Neural progenitor cell (in vitro differentiated cells): ENCODE data around the gene MEIS2. TPM values are rescaled to one million over a fixed set of nuclear protein-coding genes. Genes with fewer than 3 reads are reported as not detected.

Source experiments
- DNase-seq: peaks from one replicate; pipeline ENCODE4 v3.0.0-alpha.2; 2016; ENCODE audit warnings: low spot score
- H2AFZ ChIP-seq: fragments of 200-600 bp; sonication (generic); replicated peaks from 2 replicates; pipeline ENCODE4 v1.6.1; 2016; ENCODE audit warnings: antibody characterized with exemption
- H3F3A ChIP-seq: fragments of 200-600 bp; sonication (generic); 2 replicates; pipeline ENCODE4 v1.6.1; 2016; ENCODE audit warnings: antibody characterized with exemption, low read depth
- H3K27ac ChIP-seq: fragments of 200-600 bp; sonication (generic); 2 replicates; pipeline ENCODE4 v1.5.1; 2016; ENCODE audit warnings: mild to moderate bottlenecking
- H3K27me3 ChIP-seq: fragments of 200-600 bp; sonication (generic); 2 replicates; pipeline ENCODE4 v1.6.1; 2016; ENCODE audit warnings: mild to moderate bottlenecking, moderate library complexity
- H3K36me3 ChIP-seq: fragments of 200-600 bp; sonication (generic); 2 replicates; pipeline ENCODE4 v1.5.1; 2016
- H3K4me1 ChIP-seq: fragments of 200-600 bp; sonication (generic); 2 replicates; pipeline ENCODE4 v1.6.1; 2016; ENCODE audit warnings: mixed run types
- H3K4me2 ChIP-seq: fragments of 200-600 bp; sonication (generic); 2 replicates; pipeline ENCODE4 v1.6.1; 2016
- H3K4me3 ChIP-seq: fragments of 200-600 bp; sonication (generic); 2 replicates; pipeline ENCODE4 v1.5.1; 2016
- H3K79me2 ChIP-seq: fragments of 200-600 bp; sonication (generic); 2 replicates; pipeline ENCODE4 v1.6.1; 2016; ENCODE audit warnings: low read depth
- H3K9ac ChIP-seq: fragments of 200-600 bp; sonication (generic); 2 replicates; pipeline ENCODE4 v1.6.1; 2016
- H3K9me3 ChIP-seq: fragments of 200-600 bp; sonication (generic); 2 replicates; pipeline ENCODE4 v1.5.1; 2016; ENCODE audit warnings: low read depth
- H4K20me1 ChIP-seq: fragments of 200-600 bp; sonication (generic); 2 replicates; pipeline ENCODE4 v1.6.1; 2016; ENCODE audit warnings: low read depth
- H3K27ac Mint-ChIP-seq: 3 replicates; pipeline ENCODE4 v1.8.0; 2021; ENCODE audit warnings: mixed read lengths
- H3K27me3 Mint-ChIP-seq: 2 replicates; pipeline ENCODE4 v1.8.0; 2022; ENCODE audit warnings: low read depth, mild to moderate bottlenecking, inconsistent platforms, moderate library complexity, mixed read lengths; ENCODE audit not compliant: insufficient read depth
- H3K36me3 Mint-ChIP-seq: 3 replicates; pipeline ENCODE4 v1.8.0; 2021; ENCODE audit warnings: mixed read lengths
- H3K4me1 Mint-ChIP-seq: 3 replicates; pipeline ENCODE4 v1.8.0; 2021; ENCODE audit warnings: mixed read lengths
- H3K4me3 Mint-ChIP-seq: 3 replicates; pipeline ENCODE4 v1.8.0; 2021; ENCODE audit warnings: mild to moderate bottlenecking, moderate library complexity, mixed read lengths
- H3K9me3 Mint-ChIP-seq: 3 replicates; pipeline ENCODE4 v1.8.0; 2020; ENCODE audit warnings: mixed read lengths
- EZH2 ChIP-seq: fragments of 200-600 bp; sonication (generic); IDR thresholded peaks from 2 replicates; pipeline ENCODE4 v1.6.1; 2017; ENCODE audit warnings: antibody characterized with exemption, mild to moderate bottlenecking, moderate library complexity
- EZH2phosphoT487 ChIP-seq: fragments of 200-600 bp; sonication (generic); IDR thresholded peaks from 2 replicates; pipeline ENCODE4 v1.6.1; 2017; ENCODE audit warnings: antibody characterized with exemption
- total RNA-seq: library from RNA; depleted of rRNA; stranded (reverse); fragments of >200 nt; gene quantifications from 2 replicates; pipeline ENCODE4 v1.2.3, GENCODE V29; 2015; ENCODE audit warnings: low replicate concordance
- TF ChIP-seq, protein P1 (sequence below): fragments of 200-600 bp; sonication (generic); IDR thresholded peaks from 2 replicates; pipeline ENCODE4 v1.5.1; 2017; ENCODE audit warnings: antibody characterized with exemption, mild to moderate bottlenecking

MEIS2 gene
- total RNA-seq, 1 donor from 2014 or later: 18.3 TPM

DNA sequence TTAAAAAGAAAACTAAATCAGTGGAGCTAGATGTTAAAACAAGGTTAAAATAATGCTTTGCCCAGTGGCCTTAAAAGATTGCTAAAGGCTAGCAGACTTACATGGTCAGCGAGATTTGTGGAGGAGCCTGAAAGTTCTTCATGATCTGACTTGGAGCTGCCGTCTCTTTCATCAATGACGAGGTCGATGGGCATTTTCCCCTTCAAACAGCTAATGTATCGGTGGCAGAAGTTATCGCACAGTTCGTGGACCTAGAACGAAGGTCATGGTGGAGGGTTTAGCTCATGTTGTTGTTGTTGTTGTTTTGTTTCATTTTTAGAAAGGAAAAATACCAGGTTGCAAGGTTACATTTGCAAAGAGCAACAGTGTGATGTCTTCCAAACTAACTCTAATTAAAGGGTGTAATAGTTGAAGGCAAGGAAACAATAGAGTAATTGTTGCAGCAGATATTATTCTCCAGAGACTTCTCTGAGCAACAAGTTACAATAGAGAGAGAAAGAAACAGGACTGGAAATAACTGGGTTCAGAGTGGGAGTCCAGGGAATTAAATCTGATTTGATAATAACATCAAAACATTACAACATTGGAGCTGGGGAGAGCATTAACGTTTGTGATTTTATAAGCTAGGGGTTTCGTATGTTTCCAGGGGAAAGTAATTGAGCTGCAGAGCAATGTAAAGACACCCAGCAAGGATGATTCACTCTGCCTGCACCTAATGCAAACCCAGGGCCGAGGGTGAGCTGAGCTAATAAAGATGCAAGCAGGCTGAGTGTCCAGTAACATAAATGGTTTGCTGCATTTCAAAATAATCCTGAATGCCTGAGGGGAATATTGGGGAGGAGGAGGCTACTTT, 6.6 kb downstream of the MEIS2 start:
- Histone ChIP-seq H3K27me3 (peaks cover 70% of the 10 kb centered on the region), H2AFZ (no peak overlapping the region), H3K27ac (no peak overlapping the region), H3K9ac (no peak overlapping the region), H3K79me2 (peaks cover 28% of the 10 kb centered on the region), H3K4me1 (peaks cover 47% of the 10 kb centered on the region), H3K36me3 (no peaks in the 10 kb centered on the region), H3F3A (peaks cover 40% of the 10 kb centered on the region), H3K4me3 (no peak overlapping the region), H3K4me2 (peak overlapping the region; percentile 96), H3K9me3 (no peaks in the 10 kb centered on the region), H4K20me1 (peaks cover 16% of the 10 kb centered on the region)
- Mint-ChIP-seq H3K27ac (no peak overlapping the region), H3K4me1 (peaks cover 39% of the 10 kb centered on the region), H3K9me3 (no peaks in the 10 kb centered on the region), H3K27me3 (peaks cover 48% of the 10 kb centered on the region), H3K36me3 (peaks cover 6% of the 10 kb centered on the region), H3K4me3 (no peak overlapping the region)
- TF ChIP-seq EZH2phosphoT487: no peak
- no peak for TF ChIP-seq EZH2
- TF ChIP-seq, protein P1, sequence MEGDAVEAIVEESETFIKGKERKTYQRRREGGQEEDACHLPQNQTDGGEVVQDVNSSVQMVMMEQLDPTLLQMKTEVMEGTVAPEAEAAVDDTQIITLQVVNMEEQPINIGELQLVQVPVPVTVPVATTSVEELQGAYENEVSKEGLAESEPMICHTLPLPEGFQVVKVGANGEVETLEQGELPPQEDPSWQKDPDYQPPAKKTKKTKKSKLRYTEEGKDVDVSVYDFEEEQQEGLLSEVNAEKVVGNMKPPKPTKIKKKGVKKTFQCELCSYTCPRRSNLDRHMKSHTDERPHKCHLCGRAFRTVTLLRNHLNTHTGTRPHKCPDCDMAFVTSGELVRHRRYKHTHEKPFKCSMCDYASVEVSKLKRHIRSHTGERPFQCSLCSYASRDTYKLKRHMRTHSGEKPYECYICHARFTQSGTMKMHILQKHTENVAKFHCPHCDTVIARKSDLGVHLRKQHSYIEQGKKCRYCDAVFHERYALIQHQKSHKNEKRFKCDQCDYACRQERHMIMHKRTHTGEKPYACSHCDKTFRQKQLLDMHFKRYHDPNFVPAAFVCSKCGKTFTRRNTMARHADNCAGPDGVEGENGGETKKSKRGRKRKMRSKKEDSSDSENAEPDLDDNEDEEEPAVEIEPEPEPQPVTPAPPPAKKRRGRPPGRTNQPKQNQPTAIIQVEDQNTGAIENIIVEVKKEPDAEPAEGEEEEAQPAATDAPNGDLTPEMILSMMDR: no peak
- DNase-seq: no peak

DNA sequence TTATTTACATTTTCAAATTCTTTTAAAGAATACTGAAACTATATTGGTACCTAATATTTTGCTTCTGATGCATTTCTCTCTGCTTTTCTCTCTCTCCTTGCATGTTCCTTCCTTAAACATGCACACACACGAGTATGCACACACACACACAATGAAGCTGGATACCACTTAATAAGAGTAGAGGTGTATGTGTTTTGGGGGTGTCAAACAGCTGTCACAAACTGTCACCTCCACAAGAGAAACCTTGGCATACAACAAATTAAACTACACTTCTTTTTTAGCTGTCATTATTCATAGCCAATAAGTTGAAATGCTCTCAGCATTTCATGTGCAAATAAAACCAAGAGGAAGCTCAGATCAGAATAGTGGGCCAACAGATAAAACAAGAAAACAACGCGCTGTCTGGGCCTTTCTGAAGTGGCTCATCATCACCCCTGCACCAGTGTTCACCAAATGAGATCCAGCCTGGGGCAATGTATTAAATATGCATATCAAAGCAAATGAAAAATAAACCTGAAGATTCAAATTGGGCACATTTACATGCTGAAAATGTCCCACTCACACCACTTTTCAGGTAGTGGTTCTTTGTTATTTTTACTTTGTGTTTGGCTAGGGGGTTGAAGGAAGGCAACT, 9.7 kb downstream of the MEIS2 start:
- Histone ChIP-seq H4K20me1 (peaks cover 21% of the 10 kb centered on the region), H3K79me2 (peaks cover under 1% of the 10 kb centered on the region), H3K36me3 (no peaks in the 10 kb centered on the region), H3K9ac (no peak overlapping the region), H3K4me1 (peaks cover 43% of the 10 kb centered on the region), H3K27me3 (peaks cover 40% of the 10 kb centered on the region), H3F3A (peaks cover 20% of the 10 kb centered on the region), H3K27ac (no peak overlapping the region), H3K4me3 (no peak overlapping the region), H3K4me2 (no peak overlapping the region), H3K9me3 (no peaks in the 10 kb centered on the region), H2AFZ (no peak overlapping the region)
- peaks cover 8% of the 10 kb centered on the region for H3K36me3 Mint-ChIP-seq
- no peaks in the 10 kb centered on the region for H3K9me3 Mint-ChIP-seq
- H3K27me3 Mint-ChIP-seq: peaks cover 23% of the 10 kb centered on the region
- H3K4me3 Mint-ChIP-seq: no peak overlapping the region
- H3K27ac Mint-ChIP-seq: no peak overlapping the region
- TF ChIP-seq, protein P1: no peak
- no peak for TF ChIP-seq EZH2
- H3K4me1 Mint-ChIP-seq: peaks cover 18% of the 10 kb centered on the region
- DNase-seq: no peak

DNA sequence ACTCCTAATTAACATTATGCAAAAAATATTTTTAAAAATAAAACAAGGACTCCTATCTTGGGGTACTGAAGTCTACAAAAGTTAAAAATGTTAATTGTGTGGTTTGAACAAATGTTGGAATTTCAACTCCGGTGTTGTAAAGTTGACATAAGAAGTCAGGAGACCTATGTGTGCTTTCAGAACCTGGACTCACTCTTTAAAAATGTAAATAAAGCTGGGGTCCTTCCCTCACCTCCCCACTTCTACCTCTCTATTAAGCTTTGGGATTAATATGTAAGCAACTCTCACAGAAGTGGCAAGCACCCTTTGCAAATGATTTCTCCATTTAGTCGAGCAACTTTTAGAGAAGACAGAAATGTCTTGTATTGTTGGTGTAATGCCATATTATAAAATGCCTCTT, 11.9 kb downstream of the MEIS2 start:
- Histone ChIP-seq H3K27ac (no peak overlapping the region), H3K4me2 (no peak overlapping the region), H3K36me3 (no peaks in the 10 kb centered on the region), H3K9ac (no peak overlapping the region), H3K27me3 (peaks cover 24% of the 10 kb centered on the region), H2AFZ (no peak overlapping the region), H3K79me2 (no peaks in the 10 kb centered on the region), H3F3A (no peaks in the 10 kb centered on the region), H3K4me3 (no peak overlapping the region), H3K4me1 (peaks cover 29% of the 10 kb centered on the region), H4K20me1 (peaks cover 27% of the 10 kb centered on the region), H3K9me3 (no peaks in the 10 kb centered on the region)
- H3K36me3 Mint-ChIP-seq: peaks cover 11% of the 10 kb centered on the region
- no peak overlapping the region for H3K27ac Mint-ChIP-seq
- no peak for TF ChIP-seq EZH2
- TF ChIP-seq, protein P1: no peak
- TF ChIP-seq EZH2phosphoT487: no peak
- H3K9me3 Mint-ChIP-seq: no peaks in the 10 kb centered on the region
- H3K4me1 Mint-ChIP-seq: peaks cover under 1% of the 10 kb centered on the region
- H3K27me3 Mint-ChIP-seq: peaks cover 5% of the 10 kb centered on the region
- no peak overlapping the region for H3K4me3 Mint-ChIP-seq
- DNase-seq: no peak
